HG03064 (cell line): ENCODE data around the gene FOXO3B.
"Not testable (repeated sequence)": the region's sequence is repeated elsewhere in the genome, so short reads cannot be mapped to it uniquely, and the experiment has no call there.

Experiments
- ATAC-seq: cut with Tn5 transposase; IDR thresholded peaks from one replicate; pipeline ENCODE4 v1.9.1; 2021; ENCODE audit warnings: low read depth; ENCODE audit not compliant: unreplicated experiment

The FOXO3B gene

DNA sequence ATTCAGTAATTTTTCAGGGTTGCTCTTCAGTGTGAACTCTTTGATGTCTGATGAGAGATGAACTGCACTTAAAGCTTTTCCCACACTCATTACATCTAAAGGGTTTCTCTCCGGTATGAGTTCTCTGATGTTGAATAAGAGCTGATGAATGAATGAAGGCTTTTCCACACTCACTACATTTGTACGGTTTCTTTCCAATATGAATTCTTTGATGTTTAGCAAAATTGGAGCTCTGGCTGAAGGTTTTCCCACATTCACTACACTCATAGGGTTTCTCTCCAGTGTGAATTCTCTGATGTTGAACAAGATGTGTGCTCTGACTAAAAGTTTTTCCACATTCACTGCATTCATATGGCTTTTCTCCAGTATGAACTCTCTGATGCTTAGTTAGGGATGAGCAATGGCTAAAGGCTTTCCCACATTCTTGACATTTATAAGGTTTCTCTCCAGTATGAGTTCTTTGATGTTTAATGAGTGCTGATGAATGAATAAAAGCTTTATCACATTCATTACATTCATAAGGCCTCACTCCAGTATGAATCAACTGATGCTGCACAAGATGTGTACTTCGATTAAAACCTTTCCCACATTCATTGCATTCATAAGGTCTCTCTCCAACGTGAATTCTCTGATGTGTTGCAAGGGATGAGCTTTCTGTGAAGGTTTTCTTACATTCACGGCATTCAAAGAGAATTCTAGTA lies 20.0 kb downstream of the FOXO3B start:
- ATAC-seq = not testable (repeated sequence)

DNA sequence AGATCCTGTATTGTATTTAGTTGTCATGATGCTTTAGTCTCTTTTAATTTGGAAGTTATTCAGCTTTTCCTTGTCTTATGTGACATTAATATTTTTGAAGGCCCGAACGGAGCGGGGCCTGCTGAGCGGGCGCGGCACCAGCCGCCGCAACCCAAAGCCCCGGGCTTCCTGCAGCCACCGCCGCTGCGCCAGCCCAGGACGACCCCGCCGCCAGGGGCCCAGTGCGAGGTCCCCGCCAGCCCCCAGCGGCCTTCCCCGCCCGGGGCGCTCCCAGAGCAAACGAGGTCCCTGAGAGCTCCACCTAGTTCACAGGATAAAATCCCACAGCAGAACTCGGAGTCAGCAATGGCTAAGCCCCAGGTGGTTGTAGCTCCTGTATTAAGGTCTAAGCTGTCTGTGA lies 32.0 kb downstream of the FOXO3B start:
- ATAC-seq = not testable (repeated sequence)

DNA sequence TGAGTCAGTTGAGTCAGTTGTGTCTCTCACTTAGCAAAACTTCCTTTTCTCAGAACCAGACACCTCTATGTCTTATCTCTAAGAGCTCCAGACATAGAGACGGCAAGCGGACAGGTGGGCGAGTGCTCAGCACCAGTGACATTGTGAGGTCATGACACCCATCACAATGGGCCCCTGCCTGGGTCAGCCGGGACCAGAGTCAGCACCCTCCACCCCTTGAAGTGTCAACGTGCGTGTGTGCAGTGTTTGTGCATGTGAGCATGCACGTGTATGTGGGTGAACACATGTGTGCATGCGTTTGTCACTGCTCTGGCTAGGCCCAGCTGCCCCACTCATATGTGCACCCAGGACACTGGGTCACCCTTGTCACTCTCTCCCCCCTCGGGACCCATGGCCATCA lies 37.8 kb downstream of the FOXO3B start, which contains the start of gene TBC1D28:
Gene TBC1D28, minus strand, starts transcription at position 101 of the 400 bp plus-strand sequence. CDS start 3,039 bp downstream, outside the sequence.
- ATAC-seq = not testable (repeated sequence)

DNA sequence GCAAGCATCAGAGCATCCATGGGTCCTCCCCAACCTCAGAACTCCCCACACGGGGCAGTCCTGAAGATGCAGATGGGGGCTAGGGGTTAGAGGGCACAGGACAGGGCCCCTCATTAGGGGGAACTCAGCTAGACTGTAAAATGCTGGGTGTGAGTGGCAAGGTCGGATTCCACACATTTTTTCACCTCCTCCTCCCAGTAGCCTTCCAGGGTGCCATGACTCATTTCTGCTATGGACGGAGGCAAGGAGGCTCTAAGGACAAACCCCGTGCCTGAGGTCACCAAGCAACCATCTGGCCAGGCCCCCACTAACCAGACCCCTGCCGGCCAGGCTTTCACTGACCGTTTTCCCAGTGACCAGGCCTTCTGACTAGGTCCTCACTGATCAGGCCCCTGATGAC lies 39.0 kb downstream of the FOXO3B start:
- ATAC-seq = not testable (repeated sequence)

DNA sequence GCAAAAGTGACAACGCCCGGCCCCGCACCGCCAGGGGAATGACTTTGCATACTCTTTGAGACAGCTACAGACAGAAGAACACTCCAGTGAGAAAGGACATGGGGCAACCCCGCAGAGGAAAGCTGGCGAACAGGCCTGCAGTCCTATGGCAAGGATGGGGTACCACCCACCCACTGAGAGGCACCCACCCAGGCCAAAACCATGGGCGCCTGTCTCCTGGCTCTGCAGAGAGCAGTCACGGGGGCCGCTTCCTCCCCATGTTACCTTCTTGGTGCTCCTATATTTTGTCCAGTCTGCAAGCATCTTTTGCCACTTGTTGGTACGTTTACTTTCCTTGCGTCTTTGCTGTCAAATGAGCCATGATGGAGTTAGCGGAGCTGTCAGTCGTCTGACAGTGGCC lies 43.8 kb downstream of the FOXO3B start:
- not testable (repeated sequence) for ATAC-seq

DNA sequence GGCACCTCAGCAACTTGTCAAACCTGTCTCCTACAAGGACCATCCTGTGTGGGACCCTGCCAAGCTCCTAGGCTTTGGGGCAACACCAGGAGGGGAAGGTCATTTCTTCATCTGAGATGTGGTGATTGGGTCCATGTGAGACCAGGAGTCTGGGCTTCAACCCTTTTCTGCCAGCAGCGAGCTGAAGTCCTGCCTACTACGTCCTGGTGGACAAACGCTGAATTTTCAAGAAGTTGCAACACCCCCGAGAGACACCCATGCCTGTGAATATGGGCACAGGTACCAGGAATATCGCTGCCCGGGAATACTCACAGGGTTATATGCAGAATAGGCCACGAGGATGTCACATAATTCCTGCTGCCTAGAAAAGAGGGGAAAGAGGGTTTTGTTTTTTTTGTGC lies 45.9 kb downstream of the FOXO3B start:
- not testable (repeated sequence) for ATAC-seq

DNA sequence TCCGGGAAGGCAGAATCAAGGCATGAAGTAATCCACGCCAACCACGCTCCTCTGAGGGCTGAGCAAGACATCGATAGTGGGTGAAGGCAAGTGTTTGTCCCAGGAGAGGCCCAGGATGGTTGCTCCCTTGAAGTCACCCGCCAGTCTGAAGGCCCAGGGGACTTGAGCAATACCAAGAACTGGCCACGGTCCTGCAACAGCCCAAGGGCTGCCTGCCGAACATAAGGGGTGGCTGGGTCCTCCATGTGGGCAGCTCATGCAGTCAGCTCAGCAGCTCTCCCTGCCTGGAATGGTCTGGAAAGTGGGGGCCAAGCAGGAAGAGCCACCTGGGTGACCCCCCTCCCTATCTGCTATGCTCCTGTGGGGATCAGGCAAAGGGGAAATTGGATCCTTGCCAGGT lies 46.3 kb downstream of the FOXO3B start:
- not testable (repeated sequence) for ATAC-seq

DNA sequence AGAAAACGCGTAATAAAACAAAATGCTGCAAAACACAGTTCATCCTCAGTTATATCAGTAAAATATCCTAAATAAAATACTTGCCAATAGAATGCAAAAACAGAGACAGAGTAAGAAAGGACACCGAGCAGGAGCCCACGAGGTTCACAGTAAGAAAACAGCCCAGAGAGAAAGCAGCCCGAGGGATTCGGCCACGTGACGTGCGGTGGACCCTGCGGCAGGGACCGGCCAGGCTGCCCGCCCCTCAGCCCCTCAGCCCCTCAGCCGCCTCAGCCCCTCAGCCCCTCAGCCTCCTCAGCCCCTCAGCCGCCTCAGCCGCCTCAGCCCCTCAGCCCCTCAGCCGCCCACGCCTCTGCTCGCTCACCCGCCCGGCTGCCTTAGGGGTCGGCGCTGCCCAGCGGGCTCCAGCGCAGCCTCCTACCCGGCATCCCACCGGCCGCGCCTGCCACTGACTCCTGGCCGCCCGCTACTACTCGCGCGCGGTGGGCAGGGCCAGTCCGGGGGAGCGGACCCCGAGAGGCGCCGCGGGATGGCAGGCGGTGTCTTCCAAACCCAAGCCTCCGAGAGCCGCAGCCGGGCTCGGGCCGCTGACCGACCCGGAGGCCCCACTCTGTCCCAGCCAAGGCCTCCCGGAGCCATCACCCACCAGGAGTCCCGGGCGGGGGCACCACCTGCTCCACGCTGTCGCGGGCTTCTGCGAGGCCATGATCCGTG lies 47.4 kb downstream of the FOXO3B start:
- not testable (repeated sequence) for ATAC-seq
